ELR (cell line): ENCODE measurements around the gene PHETA2.

ENCODE experiments used
- DNase-seq: peaks from one replicate; pipeline ENCODE4 v3.0.0-alpha.2; 2015; ENCODE audit warnings: low read depth

The PHETA2 gene

GRCh38 chr22:42074132-42074811 is at the start of gene PHETA2:
Gene PHETA2 (plus strand): TSS chr22:42074248. CDS start chr22:42077294, 3,046 bp downstream.
- DNase-seq: peak; percentile 44

GRCh38 chr22:42025421-42025820 is 48.6 kb upstream of the PHETA2 start:
- no peak for DNase-seq

GRCh38 chr22:42026705-42027104 is 47.3 kb upstream of the PHETA2 start:
- no peak for DNase-seq

- no peak for DNase-seq
Measured at GRCh38 chr22:42033263-42034181, 40.5 kb upstream of the PHETA2 start.

GRCh38 chr22:42035256-42035655 is 38.8 kb upstream of the PHETA2 start:
- DNase-seq: no peak

GRCh38 chr22:42039271-42039670 is 34.8 kb upstream of the PHETA2 start:
- peak; percentile 51 for DNase-seq

GRCh38 chr22:42041784-42042183 is 32.3 kb upstream of the PHETA2 start:
- no peak for DNase-seq

GRCh38 chr22:42050641-42051180 is 23.3 kb upstream of the PHETA2 start:
- no peak for DNase-seq

GRCh38 chr22:42052765-42053164 is 21.3 kb upstream of the PHETA2 start:
- DNase-seq: no peak

- DNase-seq: no peak
Measured at GRCh38 chr22:42056757-42057511, 17.1 kb upstream of the PHETA2 start.

- no peak for DNase-seq
Measured at GRCh38 chr22:42060489-42060888, 13.6 kb upstream of the PHETA2 start.

GRCh38 chr22:42061041-42061440 is 13.0 kb upstream of the PHETA2 start:
- DNase-seq: no peak

- no peak for DNase-seq
Measured at GRCh38 chr22:42062506-42063170, 11.4 kb upstream of the PHETA2 start.

GRCh38 chr22:42064629-42065028 is 9.4 kb upstream of the PHETA2 start:
- DNase-seq: no peak

- DNase-seq: no peak
Measured at GRCh38 chr22:42065438-42066125, 8.5 kb upstream of the PHETA2 start.

GRCh38 chr22:42066126-42066761 is 7.8 kb upstream of the PHETA2 start:
- no peak for DNase-seq

GRCh38 chr22:42066937-42067336 is 7.1 kb upstream of the PHETA2 start:
- DNase-seq: no peak

GRCh38 chr22:42067671-42068251 is 6.3 kb upstream of the PHETA2 start:
- no peak for DNase-seq

GRCh38 chr22:42068291-42068690 is 5.8 kb upstream of the PHETA2 start:
- DNase-seq: no peak
